IMR-90 (cell line): ENCODE data around the gene USO1. TPM values are rescaled to one million over a fixed set of nuclear protein-coding genes. Genes with fewer than 3 reads are reported as not detected.
A peak's percentile ranks its signal among the peaks of the same experiment; 100 is the strongest.
"Not testable (repeated sequence)": the region's sequence is repeated elsewhere in the genome, so short reads cannot be mapped to it uniquely, and the experiment has no call there.

Experiments used
- ATAC-seq: fragments of 200-7000 bp; cut with Tn5 transposase; 2 replicates; pipeline ENCODE4 v1.9.1; 2020; ENCODE audit warnings: low read depth, mild to moderate bottlenecking, moderate library complexity
- BruUV-seq: library from RNA; stranded (reverse); fragments of 400-500 nt; replicated peaks from 2 replicates; lab custom pipeline; 2021; lab: Mats Ljungman, UMichigan
- CTCF ChIA-PET: fragments of 300-600 bp; formaldehyde crosslinking; extraction: SDS; loops from one replicate; lab custom pipeline; 2021; ENCODE audit warnings: antibody characterized with exemption; lab: Yijun Ruan, JAX
- POLR2A ChIA-PET: fragments of 300-600 bp; sonication (Branson Sonifier 250); formaldehyde crosslinking; loops from one replicate; lab custom pipeline; 2022; ENCODE audit warnings: antibody characterized with exemption; ENCODE audit not compliant: unreplicated experiment; lab: Charles Lee
- DNase-seq: peaks from one replicate; pipeline ENCODE4 v3.0.0; 2013
- H2AFZ ChIP-seq: replicated peaks from 2 replicates; pipeline ENCODE3; 2013; ENCODE audit warnings: low read length, mild to moderate bottlenecking; ENCODE audit not compliant: poor library complexity
- H2AK5ac ChIP-seq: 2 replicates; pipeline ENCODE4 v1.6.1; 2013; ENCODE audit warnings: low read depth, low read length, inconsistent platforms
- H2AK9ac ChIP-seq: replicated peaks from 2 replicates; pipeline ENCODE3; 2013; ENCODE audit warnings: mild to moderate bottlenecking, low read depth, low read length, moderate library complexity; ENCODE audit not compliant: poor library complexity
- H2BK120ac ChIP-seq: 2 replicates; pipeline ENCODE4 v1.6.1; 2013; ENCODE audit warnings: low read depth, low read length, inconsistent platforms
- H2BK15ac ChIP-seq: 3 replicates; pipeline ENCODE4 v1.6.1; 2013; ENCODE audit warnings: low read depth, low read length, inconsistent platforms
- H2BK20ac ChIP-seq: 2 replicates; pipeline ENCODE4 v1.6.1; 2013; ENCODE audit warnings: low read depth, mild to moderate bottlenecking, inconsistent platforms, low read length, moderate library complexity
- H2BK5ac ChIP-seq: 2 replicates; pipeline ENCODE4 v1.6.1; 2013; ENCODE audit warnings: mild to moderate bottlenecking, low read depth, low read length, inconsistent platforms; ENCODE audit not compliant: poor library complexity, severe bottlenecking
- H3K14ac ChIP-seq: replicated peaks from 2 replicates; pipeline ENCODE4 v1.6.1; 2013; ENCODE audit warnings: low read depth, low read length, inconsistent platforms
- H3K18ac ChIP-seq: 2 replicates; pipeline ENCODE4 v1.6.1; 2013; ENCODE audit warnings: low read depth, low read length, control low read depth
- H3K23ac ChIP-seq: 2 replicates; pipeline ENCODE4 v1.6.1; 2013; ENCODE audit warnings: low read depth, low read length, inconsistent platforms
- H3K27ac ChIP-seq: 2 replicates; pipeline ENCODE4 v1.5.1; 2013; ENCODE audit warnings: mild to moderate bottlenecking, control low read depth, low read length; ENCODE audit not compliant: insufficient read depth
- H3K27me3 ChIP-seq: 2 replicates; pipeline ENCODE4 v1.6.1; 2013; ENCODE audit warnings: low read length; ENCODE audit not compliant: control insufficient read depth, insufficient read depth
- H3K36me3 ChIP-seq: 2 replicates; pipeline ENCODE4 v1.6.1; 2013; ENCODE audit warnings: low read length, mixed read lengths; ENCODE audit not compliant: control insufficient read depth, insufficient read depth
- H3K4ac ChIP-seq: 2 replicates; pipeline ENCODE4 v1.6.1; 2013; ENCODE audit warnings: low read depth, low read length, inconsistent platforms
- H3K4me1 ChIP-seq: 2 replicates; pipeline ENCODE4 v1.6.1; 2013; ENCODE audit warnings: low read length, mixed read lengths; ENCODE audit not compliant: control insufficient read depth, insufficient read depth
- H3K4me2 ChIP-seq: 2 replicates; pipeline ENCODE4 v1.6.1; 2013; ENCODE audit warnings: low read depth, mild to moderate bottlenecking, control low read depth, low read length, moderate library complexity
- H3K4me3 ChIP-seq: 2 replicates; pipeline ENCODE4 v1.5.1; 2013; ENCODE audit warnings: low read depth, mild to moderate bottlenecking, control low read depth, low read length, moderate library complexity; ENCODE audit not compliant: insufficient read depth
- H3K56ac ChIP-seq: 2 replicates; pipeline ENCODE4 v1.6.1; 2013; ENCODE audit warnings: low read length, inconsistent platforms; ENCODE audit not compliant: insufficient read depth; ENCODE audit errors: extremely low read depth
- H3K79me1 ChIP-seq, 2 experiments: 2 replicates each; pipeline ENCODE4 v1.6.1; 2013; ENCODE audit warnings: low read length in 2 of 2, inconsistent platforms in 1 of 2, low read depth in 1 of 2
- H3K9ac ChIP-seq: 2 replicates; pipeline ENCODE4 v1.6.1; 2013; ENCODE audit warnings: low read depth, low read length, control low read depth
- H3K9me1 ChIP-seq: 2 replicates; pipeline ENCODE4 v1.6.1; 2013; ENCODE audit warnings: low read length, inconsistent platforms; ENCODE audit not compliant: insufficient read depth
- H3K9me3 ChIP-seq: 2 replicates; pipeline ENCODE4 v1.6.1; 2013; ENCODE audit warnings: low read length; ENCODE audit not compliant: control insufficient read depth, insufficient read depth
- H4K20me1 ChIP-seq: 2 replicates; pipeline ENCODE4 v1.6.1; 2013; ENCODE audit warnings: low read length, inconsistent platforms; ENCODE audit not compliant: insufficient read depth
- H4K5ac ChIP-seq: 2 replicates; pipeline ENCODE4 v1.6.1; 2013; ENCODE audit warnings: mild to moderate bottlenecking, low read depth, low read length, control low read depth
- H4K8ac ChIP-seq, 2 experiments: 2 replicates each; pipeline ENCODE4 v1.6.1; 2013; ENCODE audit warnings: low read depth in 2 of 2, low read length in 2 of 2, control low read depth in 1 of 2, inconsistent platforms in 1 of 2
- H4K91ac ChIP-seq: 2 replicates; pipeline ENCODE4 v1.6.1; 2013; ENCODE audit warnings: low read depth, low read length, inconsistent platforms; ENCODE audit not compliant: insufficient read depth
- CEBPB ChIP-seq: IDR thresholded peaks from 2 replicates; pipeline ENCODE4 v1.6.1; 2012; ENCODE audit warnings: low read depth, low read length, improper control_type of control experiment
- MAFK ChIP-seq: IDR thresholded peaks from 2 replicates; pipeline ENCODE4 v1.6.1; 2012; ENCODE audit warnings: low read depth, low read length, improper control_type of control experiment
- RAD21 ChIP-seq: IDR thresholded peaks from 2 replicates; pipeline ENCODE4 v1.6.1; 2012; ENCODE audit warnings: low read length, improper control_type of control experiment
- SMC3 ChIP-seq: fragments of 150-350 bp; IDR thresholded peaks from 2 replicates; pipeline ENCODE4 v1.6.1; 2016; ENCODE audit warnings: low read depth, mild to moderate bottlenecking, antibody characterized with exemption, low read length, moderate library complexity
- WGBS, 2 experiments: methylation state at CpG; one replicate each; pipeline versions ENCODE4 v1.1.5 to v1.1.7; 2013; ENCODE audit warnings: missing lambda C conversion rate in 2 of 2; ENCODE audit not compliant: insufficient read length in 1 of 2; ENCODE audit errors: extremely low coverage in 2 of 2; 5-methylcytosine and 5-hydroxymethylcytosine counted together
- dilution Hi-C: fragments of 300-500 bp; cut with HindIII; formaldehyde crosslinking; loops from one replicate; pipeline ENCODE4 v1.14.3; 2018; ENCODE audit warnings: low sequenced_read_pairs; ENCODE audit not compliant: unreplicated experiment
- in situ Hi-C: fragments of 300-500 bp; cut with MboI; formaldehyde crosslinking; loops from 3 replicates; pipeline ENCODE4 v1.14.3; 2019; ENCODE audit warnings: low sequenced_read_pairs, inconsistent platforms, mixed read lengths
- intact Hi-C: fragments of 100-400 bp; cut with micrococcal nuclease; formaldehyde crosslinking; loops from 2 replicates; pipeline ENCODE4 v1.10.0; 2022
- polyA plus RNA-seq, 3 experiments: library from polyadenylated mRNA; depleted of rRNA; stranded (reverse); fragments of >200 nt; gene quantifications; 2 replicates each; pipeline ENCODE4 v1.2.3, GENCODE V29; 2012; ENCODE audit warnings: low replicate concordance in 1 of 3
- total RNA-seq: library from RNA; depleted of rRNA; stranded (reverse); fragments of >200 nt; gene quantifications from 2 replicates; pipeline ENCODE4 v1.2.3, GENCODE V29; 2012
- TF ChIP-seq, protein P1 (sequence below): conservative IDR thresholded peaks from 2 replicates; pipeline ENCODE4 v1.5.1; 2012; ENCODE audit warnings: mild to moderate bottlenecking, low read depth, low read length, improper control_type of control experiment

USO1 gene
- total and polyA plus RNA-seq, 2 of the 4 experiments (the other 2 are of a cell fraction), result 63.7 to 121 TPM

DNA sequence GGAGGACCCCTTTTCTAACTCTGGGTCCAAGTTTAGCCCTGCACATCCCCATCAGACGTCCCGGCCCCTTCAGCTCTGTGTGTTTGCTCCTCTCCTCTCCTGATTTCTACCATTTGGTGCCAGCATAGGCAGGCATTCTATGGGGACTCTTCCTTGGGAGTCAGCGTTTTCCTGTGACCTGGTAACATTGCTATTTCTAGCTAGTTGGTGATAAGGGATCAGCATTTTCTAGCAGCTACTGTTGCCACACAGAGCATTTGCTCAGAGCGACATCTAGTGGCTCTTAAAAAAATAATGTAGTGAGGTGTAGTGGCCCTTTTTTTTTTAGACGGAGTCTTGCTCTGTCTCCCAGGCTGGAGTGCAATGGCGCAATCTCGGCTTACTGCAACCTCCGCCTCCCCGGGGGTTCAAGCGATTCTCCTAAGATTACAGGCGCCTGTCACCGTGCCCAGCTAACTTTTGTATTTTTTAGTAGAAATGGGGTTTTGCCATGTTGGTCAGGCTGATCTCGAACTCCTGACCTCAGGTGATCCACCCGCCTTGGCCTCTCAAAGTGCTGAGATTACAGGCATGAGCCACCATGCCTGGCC lies 123.9 kb downstream of the USO1 start:
- dilution Hi-C loops, H4K20me1 ChIP-seq, H3K79me1 ChIP-seq, H3K9ac ChIP-seq, H2AK9ac ChIP-seq, H3K9me3 ChIP-seq, H3K36me3 ChIP-seq, H3K23ac ChIP-seq, H3K56ac ChIP-seq, H3K27ac ChIP-seq, H4K5ac ChIP-seq, H3K27me3 ChIP-seq, H3K9me1 ChIP-seq, POLR2A ChIA-PET, H3K4me2 ChIP-seq, H2BK5ac ChIP-seq, H3K4me3 ChIP-seq, BruUV-seq, H3K18ac ChIP-seq: not testable (repeated sequence)
- CTCF ChIA-PET, result interaction anchor here (0.5 to 1.7 kb wide), 24 partner anchors 11 to 349 kb away, joined by 3 to 10 read pairs (median 4); partner anchors contain the start of gene USO1
- peak; percentile 95 for DNase-seq
- in situ Hi-C loops (loop anchor here (5.0 kb wide), 1 partner anchor 271 kb away; no protein-coding TSS in a partner anchor), intact Hi-C loops (loop anchor here (2.0 to 5.0 kb wide), 3 partner anchors 123 to 193 kb away; partner anchors contain the start of genes G3BP2 and USO1)
- WGBS, 2 experiments, result no CpG with 5 or more reads among the region's 14 CpGs
- Histone ChIP-seq H3K4me1 (peaks cover 14% of the 10 kb centered on the region), H2BK20ac (peak overlapping the region; percentile 48; the same call in 1 of the 2 replicates), H3K4ac (peak overlapping the region; percentile 52; the same call in 1 of the 2 replicates), H3K14ac (0 out of 2 replicates have a peak overlapping the region, but pooled peaks have one; percentile 10), H4K91ac (peak overlapping the region; percentile 24; the same call in 1 of the 2 replicates), H2BK120ac (peak overlapping the region; percentile 50; the same call in 1 of the 2 replicates), H2AFZ (peak overlapping the region; percentile 84), H2AK5ac (0 out of 2 replicates have a peak overlapping the region, but pooled peaks have one; percentile 7), H4K8ac (peak overlapping the region in 1 of 2 experiments; percentile 37; a peak in 1 of 4 replicates), H2BK15ac (peak overlapping the region; percentile 44; the same call in 1 of the 3 replicates)
- ATAC-seq, result peak; percentile 63
- TF ChIP-seq MAFK, result peak; percentile 77
- peak; percentile 89 for TF ChIP-seq CEBPB
- TF ChIP-seq, protein P1, sequence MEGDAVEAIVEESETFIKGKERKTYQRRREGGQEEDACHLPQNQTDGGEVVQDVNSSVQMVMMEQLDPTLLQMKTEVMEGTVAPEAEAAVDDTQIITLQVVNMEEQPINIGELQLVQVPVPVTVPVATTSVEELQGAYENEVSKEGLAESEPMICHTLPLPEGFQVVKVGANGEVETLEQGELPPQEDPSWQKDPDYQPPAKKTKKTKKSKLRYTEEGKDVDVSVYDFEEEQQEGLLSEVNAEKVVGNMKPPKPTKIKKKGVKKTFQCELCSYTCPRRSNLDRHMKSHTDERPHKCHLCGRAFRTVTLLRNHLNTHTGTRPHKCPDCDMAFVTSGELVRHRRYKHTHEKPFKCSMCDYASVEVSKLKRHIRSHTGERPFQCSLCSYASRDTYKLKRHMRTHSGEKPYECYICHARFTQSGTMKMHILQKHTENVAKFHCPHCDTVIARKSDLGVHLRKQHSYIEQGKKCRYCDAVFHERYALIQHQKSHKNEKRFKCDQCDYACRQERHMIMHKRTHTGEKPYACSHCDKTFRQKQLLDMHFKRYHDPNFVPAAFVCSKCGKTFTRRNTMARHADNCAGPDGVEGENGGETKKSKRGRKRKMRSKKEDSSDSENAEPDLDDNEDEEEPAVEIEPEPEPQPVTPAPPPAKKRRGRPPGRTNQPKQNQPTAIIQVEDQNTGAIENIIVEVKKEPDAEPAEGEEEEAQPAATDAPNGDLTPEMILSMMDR, result peak; percentile 76
- TF ChIP-seq RAD21, result peak; percentile 82
- TF ChIP-seq SMC3, result peak; percentile 65
